Adrenal gland (tissue), 5 donors: ENCODE results near the gene AUTS2.

ENCODE experiments used
- POLR2A ChIP-seq, 2 donors: fragments of 450-650 bp; IDR thresholded peaks; one replicate each; pipeline ENCODE4 v1.6.1; 2017; ENCODE audit warnings: antibody characterized with exemption in 2 of 2, mild to moderate bottlenecking in 2 of 2, moderate library complexity in 1 of 2
- TF ChIP-seq, protein P1 (sequence below), 6 experiments: fragments of 450-650 bp in 4 of 6; fragments of 200-600 bp in 2 of 6; sonication (generic) in 1 of 6; IDR thresholded peaks; 1 replicate in 5 of 6; 2 replicates in 1 of 6; pipeline versions ENCODE4 v1.5.1 to v1.8.0; 2016 to 2021; ENCODE audit warnings: antibody characterized with exemption in 6 of 6, mild to moderate bottlenecking in 2 of 6, moderate library complexity in 1 of 6
- donor health status: DM: no; HTN: no; CAD: no.

DNA sequence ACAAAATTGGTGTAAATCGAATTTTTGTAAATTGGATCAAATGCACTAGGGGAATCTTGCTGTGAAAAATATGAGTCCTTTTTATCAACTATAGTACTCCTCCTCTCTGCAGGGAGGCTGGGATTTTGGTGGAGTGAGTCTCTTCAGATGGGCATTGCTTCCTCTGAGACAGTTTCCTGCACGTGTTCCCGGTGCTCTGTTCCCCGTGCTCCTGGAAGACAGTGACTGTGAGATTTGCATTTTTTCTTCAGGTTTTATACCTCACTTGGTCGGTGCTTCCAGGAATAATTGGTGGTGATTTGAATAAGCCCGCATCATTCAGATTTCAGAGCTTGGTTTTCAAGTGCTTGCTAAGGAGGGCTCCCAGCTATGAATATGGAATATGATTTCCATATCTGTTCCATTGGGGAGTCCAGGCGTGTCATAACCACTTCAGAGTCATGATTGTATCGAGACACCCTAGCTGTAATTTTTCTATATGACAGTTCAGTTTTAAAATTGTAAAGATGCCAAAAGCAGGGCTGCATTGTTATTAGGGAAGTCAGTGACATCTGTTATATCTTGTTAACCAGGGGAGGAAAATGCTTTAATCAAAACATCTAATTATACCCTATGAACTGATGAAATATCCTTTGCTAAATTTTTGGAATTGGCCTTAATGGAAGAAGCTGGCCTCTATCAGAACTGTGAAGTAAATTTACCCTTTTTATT lies 12.3 kb downstream of the AUTS2 start:
- TF ChIP-seq, protein P1, sequence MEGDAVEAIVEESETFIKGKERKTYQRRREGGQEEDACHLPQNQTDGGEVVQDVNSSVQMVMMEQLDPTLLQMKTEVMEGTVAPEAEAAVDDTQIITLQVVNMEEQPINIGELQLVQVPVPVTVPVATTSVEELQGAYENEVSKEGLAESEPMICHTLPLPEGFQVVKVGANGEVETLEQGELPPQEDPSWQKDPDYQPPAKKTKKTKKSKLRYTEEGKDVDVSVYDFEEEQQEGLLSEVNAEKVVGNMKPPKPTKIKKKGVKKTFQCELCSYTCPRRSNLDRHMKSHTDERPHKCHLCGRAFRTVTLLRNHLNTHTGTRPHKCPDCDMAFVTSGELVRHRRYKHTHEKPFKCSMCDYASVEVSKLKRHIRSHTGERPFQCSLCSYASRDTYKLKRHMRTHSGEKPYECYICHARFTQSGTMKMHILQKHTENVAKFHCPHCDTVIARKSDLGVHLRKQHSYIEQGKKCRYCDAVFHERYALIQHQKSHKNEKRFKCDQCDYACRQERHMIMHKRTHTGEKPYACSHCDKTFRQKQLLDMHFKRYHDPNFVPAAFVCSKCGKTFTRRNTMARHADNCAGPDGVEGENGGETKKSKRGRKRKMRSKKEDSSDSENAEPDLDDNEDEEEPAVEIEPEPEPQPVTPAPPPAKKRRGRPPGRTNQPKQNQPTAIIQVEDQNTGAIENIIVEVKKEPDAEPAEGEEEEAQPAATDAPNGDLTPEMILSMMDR (IDR thresholded peaks at IDR 0.05) = no peak
- TF ChIP-seq POLR2A (IDR thresholded peaks at IDR 0.05) = no peak
